Adrenal gland (tissue), 12 donors: ENCODE data around the gene STIM1. TPM values are rescaled to one million over a fixed set of nuclear protein-coding genes. Genes with fewer than 3 reads are reported as not detected.

Experiments
- DNase-seq, 7 donors: peaks; one replicate each; pipeline ENCODE4 v3.0.0-alpha.2; 2019 to 2020
- H3K27ac ChIP-seq, 5 donors: fragments of 200-600 bp; sonication (generic) in 4 of 5; 1 replicate in 3 of 5; 2 replicates in 2 of 5; pipeline versions ENCODE4 v1.5.1 to v1.8.0; 2016 to 2020; ENCODE audit warnings: mild to moderate bottlenecking in 1 of 5
- H3K27me3 ChIP-seq: fragments of 200-600 bp; 2 replicates; pipeline ENCODE4 v1.8.0; 2021
- H3K36me3 ChIP-seq, 2 donors: fragments of 200-600 bp; replicated peaks in 1 of 2; 1 replicate in 1 of 2; 2 replicates in 1 of 2; pipeline versions ENCODE4 v1.5.1 to v1.8.0; 2018 to 2022
- H3K4me1 ChIP-seq, 2 donors: fragments of 200-600 bp; replicated peaks in 1 of 2; 1 replicate in 1 of 2; 2 replicates in 1 of 2; pipeline versions ENCODE4 v1.5.1 to v1.8.0; 2018 to 2021
- H3K4me3 ChIP-seq, 4 donors: fragments of 200-600 bp; sonication (generic) in 3 of 4; one replicate each; pipeline ENCODE4 v1.5.1; 2016 to 2018
- H3K9me3 ChIP-seq, 3 donors: fragments of 200-600 bp; sonication (generic) in 1 of 3; replicated peaks in 1 of 3; 1 replicate in 2 of 3; 2 replicates in 1 of 3; pipeline versions ENCODE4 v1.5.1 to v1.8.0; 2016 to 2021
- CTCF ChIP-seq, 6 experiments: fragments of 450-650 bp in 4 of 6; fragments of 200-600 bp in 2 of 6; sonication (generic) in 1 of 6; IDR thresholded peaks; 1 replicate in 5 of 6; 2 replicates in 1 of 6; pipeline versions ENCODE4 v1.5.1 to v1.8.0; 2016 to 2021; ENCODE audit warnings: antibody characterized with exemption in 6 of 6, mild to moderate bottlenecking in 2 of 6, moderate library complexity in 1 of 6
- POLR2A ChIP-seq, 2 donors: fragments of 450-650 bp; IDR thresholded peaks; one replicate each; pipeline ENCODE4 v1.6.1; 2017; ENCODE audit warnings: antibody characterized with exemption in 2 of 2, mild to moderate bottlenecking in 2 of 2, moderate library complexity in 1 of 2
- WGBS, 4 donors: extraction: QIAGEN DNeasy Blood & Tissue Kit in 2 of 4; methylation state at CpG; one replicate each; pipeline versions ENCODE4 v1.1.5 to v1.1.7; 2013 to 2017; 5-methylcytosine and 5-hydroxymethylcytosine counted together
- intact Hi-C, 2 donors: fragments of 100-400 bp; cut with DNase I; formaldehyde crosslinking; loops; one replicate each; pipeline versions ENCODE4 v1.14.1 to v1.15.0; 2022 to 2023
- polyA plus RNA-seq, 3 donors: library from polyadenylated mRNA; stranded (reverse); fragments of 200-250 nt in 2 of 3; fragments of 350-450 nt in 1 of 3; fragmentation: Illumina TruSeq in 1 of 3; extraction: RNeasy Lipid Tissue Mini Kit (QIAGEN cat#74804) in 1 of 3; gene quantifications; one replicate each; pipeline ENCODE4 v1.2.3, GENCODE V29; 2013 to 2014
- total RNA-seq, 9 donors: library from RNA; depleted of rRNA in 4 of 9; stranded (reverse); fragments of >200 nt in 4 of 9; fragments of 120-200 nt in 1 of 9; fragmentation: NEBNext Ultra II Directional in 1 of 9; extraction: Animal tissue kit (Norgen Biotek cat#: 25700) in 1 of 9; gene quantifications; one replicate each; pipeline versions ENCODE4 v1.1.0 to v1.2.4, GENCODE V29; 2013 to 2023
- donor health status: healthy with polysubstance abuse.
- donor health status: Bipolar disorder and iron deficiency.
- donor health status: DM: yes; HTN: yes; CAD: no.
- donor health status: DM: no; HTN: no; CAD: no.
- donor health status: DM: no; HTN: no; CAD: no.
- donor health status: DM: yes; HTN: yes; CAD: no.

STIM1 gene
- total and polyA plus RNA-seq, 12 donors = 7.8 to 44.1 (median 32.5) TPM

- WGBS, 4 donors = 66 to 73% (median 67%) methylated on average over 2 of the region's 2 CpGs
- TF ChIP-seq POLR2A (IDR thresholded peaks at IDR 0.05) (no peak), CTCF (IDR thresholded peaks at IDR 0.05) (no peak)
- peak in 2 of 7 donors; percentile 16 to 35 for DNase-seq
- Histone ChIP-seq H3K27me3 (no peaks in the 10 kb centered on the region), H3K9me3 (no peaks in the 10 kb centered on the region), H3K36me3 (no peaks in the 10 kb centered on the region), H3K4me3 (no peak overlapping the region), H3K4me1 (peaks cover 0 to 6% of the 10 kb centered on the region in 2 donors), H3K27ac (no peak overlapping the region)
- intact Hi-C loops = no loop called here
Measured at GRCh38 chr11:3920148-3920852, 64.8 kb downstream of the STIM1 start.

GRCh38 chr11:3922056-3922455, 66.6 kb downstream of the STIM1 start:
- no peaks in the 10 kb centered on the region for H3K9me3 ChIP-seq
- H3K4me1 ChIP-seq = peaks cover 0 to 6% of the 10 kb centered on the region in 2 donors
- TF ChIP-seq CTCF (IDR thresholded peaks at IDR 0.05) = no peak
- no peak for TF ChIP-seq POLR2A (IDR thresholded peaks at IDR 0.05)
- no peak overlapping the region for H3K4me3 ChIP-seq
- intact Hi-C loops = no loop called here
- 98 to 100% (median 100%) methylated on average over 1 of the region's 1 CpG for WGBS, 4 donors
- DNase-seq = no peak
- no peak overlapping the region for H3K27ac ChIP-seq
- H3K36me3 ChIP-seq = no peaks in the 10 kb centered on the region
- no peaks in the 10 kb centered on the region for H3K27me3 ChIP-seq

DNA sequence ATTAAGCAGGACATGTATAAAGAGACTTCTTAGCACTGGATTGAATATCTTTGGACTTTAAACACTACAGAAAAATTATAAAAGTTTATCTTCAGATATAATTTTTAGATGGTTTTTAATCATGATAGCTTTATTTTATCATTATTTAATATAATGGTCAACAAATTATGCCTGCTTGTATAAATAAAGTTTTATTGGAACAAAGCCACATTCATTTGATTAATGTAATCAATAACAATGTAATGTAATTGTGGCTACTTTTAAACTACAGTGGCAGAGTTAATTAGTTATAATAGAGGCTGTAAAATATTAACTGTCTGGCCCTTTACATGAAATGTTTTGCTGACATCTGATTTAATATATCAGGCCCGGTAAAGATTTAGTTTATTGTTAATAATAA, 70.0 kb downstream of the STIM1 start:
- no peaks in the 10 kb centered on the region for H3K9me3 ChIP-seq
- H3K4me1 ChIP-seq = peaks cover 5 to 11% of the 10 kb centered on the region in 2 donors
- H3K36me3 ChIP-seq = no peaks in the 10 kb centered on the region
- TF ChIP-seq CTCF (IDR thresholded peaks at IDR 0.05) (no peak), POLR2A (IDR thresholded peaks at IDR 0.05) (no peak)
- H3K27me3 ChIP-seq = no peaks in the 10 kb centered on the region
- intact Hi-C loops = no loop called here
- no peak overlapping the region for H3K27ac ChIP-seq
- no peak for DNase-seq
- no peak overlapping the region for H3K4me3 ChIP-seq
- 68 to 94% (median 92%) methylated on average over 1 of the region's 1 CpG for WGBS, 4 donors

- Histone ChIP-seq H3K27me3 (no peaks in the 10 kb centered on the region), H3K27ac (no peak overlapping the region), H3K9me3 (no peaks in the 10 kb centered on the region), H3K36me3 (no peaks in the 10 kb centered on the region), H3K4me3 (no peak overlapping the region), H3K4me1 (peaks cover 5 to 11% of the 10 kb centered on the region in 2 donors)
- intact Hi-C loops = no loop called here
- TF ChIP-seq POLR2A (IDR thresholded peaks at IDR 0.05) (no peak), CTCF (IDR thresholded peaks at IDR 0.05) (no peak)
- no peak for DNase-seq
Measured at GRCh38 chr11:3926458-3927095, 71.1 kb downstream of the STIM1 start.
